ENCODE measurements around the gene ENTPD7. TPM values are rescaled to one million over a fixed set of nuclear protein-coding genes. Genes with fewer than 3 reads are reported as not detected.

ENTPD7 gene
- total RNA-seq, 5 donors from 2014 or later (not counting 1 experiment from before 2014, with no cell fraction given), result 2.6 to 3.8 (median 3.4) TPM

DNA sequence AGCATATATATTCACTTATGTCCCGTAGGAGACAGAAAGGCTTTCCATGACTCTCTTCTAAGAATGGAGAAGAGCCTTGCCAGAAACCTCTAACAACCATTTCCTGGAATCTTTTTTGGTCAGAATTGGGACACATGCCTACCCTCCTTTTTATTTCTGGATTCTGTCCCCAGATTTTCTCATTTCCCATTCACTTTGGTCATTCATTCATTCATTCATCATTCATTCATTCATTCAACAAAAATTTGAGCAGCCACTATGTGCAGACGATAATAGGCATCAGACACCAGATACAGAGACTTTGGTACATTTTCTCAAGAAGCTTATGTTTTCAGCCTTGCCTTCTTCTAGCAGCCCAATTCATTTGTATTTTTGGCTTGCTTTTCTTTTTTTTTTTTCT is 6.0 kb downstream of the ENTPD7 start:
- peaks cover under 1 to 7% (median 3%) of the 10 kb centered on the region in 3 donors for H3K4me1 Mint-ChIP-seq
- POLR2A ChIA-PET, result no interaction called here
- CTCF ChIA-PET, result interaction anchor here in 1 of 2 donors (0.7 kb wide), 1 partner anchor 1024 kb away, joined by 3 read pairs; no protein-coding TSS in a partner anchor
- Histone ChIP-seq H3K27ac (ENCODE audit: low read length) (no peak overlapping the region), H3K4me1 (ENCODE audit: control insufficient read depth in 1 of 2, extremely low read depth in 1 of 2, insufficient read depth in 2 of 2, low read length in 2 of 2) (no peaks in the 10 kb centered on the region), H3K4me3 (ENCODE audit: control insufficient read depth in 1 of 2, extremely low read depth in 1 of 2, low read length in 1 of 2) (no peak overlapping the region), H3K27me3 (replicated peaks in 1 of 2; ENCODE audit: control insufficient read depth in 2 of 2, extremely low read depth in 1 of 2, insufficient read depth in 2 of 2, low read length in 1 of 2) (no peaks in the 10 kb centered on the region), H3K9me3 (no peaks in the 10 kb centered on the region), H3K36me3 (ENCODE audit: control insufficient read depth in 2 of 2, extremely low read depth in 1 of 2, insufficient read depth in 1 of 2, low read length in 1 of 2) (peaks cover 0 to 2% of the 10 kb centered on the region in 2 donors)
- DNase-seq (no peak), ATAC-seq (replicated peaks in 1 of 4) (no peak)
- no peaks in the 10 kb centered on the region for H3K9me3 Mint-ChIP-seq
- no peaks in the 10 kb centered on the region for H3K27me3 Mint-ChIP-seq
- no peak overlapping the region for H3K4me3 Mint-ChIP-seq
- peaks cover 22% of the 10 kb centered on the region for H3K36me3 Mint-ChIP-seq
- H3K27ac Mint-ChIP-seq, result no peak overlapping the region
- 93% methylated on average over 2 of the region's 2 CpGs for WGBS (ENCODE audit: insufficient coverage)

DNA sequence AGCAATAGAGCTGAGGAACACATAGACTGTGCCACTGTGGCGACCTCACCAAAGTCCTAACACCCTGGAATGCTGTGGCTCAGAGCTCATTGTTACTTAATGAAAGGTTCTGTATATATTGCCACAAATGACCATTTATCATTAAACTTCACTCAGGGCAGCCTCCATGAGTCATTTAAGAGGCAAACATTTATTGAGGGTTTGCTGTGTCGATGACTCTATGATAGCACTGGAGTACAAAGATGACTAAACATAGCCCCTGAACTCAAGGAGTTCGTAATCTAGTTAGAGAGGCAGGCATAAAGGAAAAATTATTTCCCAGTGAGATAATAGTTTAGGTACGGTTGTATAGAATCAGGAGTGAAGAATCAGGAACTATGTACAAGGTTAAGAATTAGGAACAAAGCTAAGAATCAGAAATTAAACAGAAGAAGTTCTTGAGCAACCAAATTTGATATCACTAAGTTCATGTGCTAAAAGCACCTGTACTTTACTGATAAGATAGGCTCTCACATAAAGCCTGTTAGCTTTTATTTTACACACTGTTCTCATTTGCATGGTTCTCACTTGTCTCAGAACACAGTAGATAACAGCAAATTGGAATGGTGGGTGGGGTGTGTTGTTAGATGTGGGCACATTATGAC is 7.9 kb downstream of the ENTPD7 start:
- no CpG with 5 or more reads among the region's 4 CpGs for WGBS (ENCODE audit: insufficient coverage)
- DNase-seq (no peak), ATAC-seq (replicated peaks in 1 of 4) (no peak)
- Histone ChIP-seq H3K9me3 (no peaks in the 10 kb centered on the region), H3K4me3 (ENCODE audit: control insufficient read depth in 1 of 2, extremely low read depth in 1 of 2, low read length in 1 of 2) (no peak overlapping the region), H3K36me3 (ENCODE audit: control insufficient read depth in 2 of 2, extremely low read depth in 1 of 2, insufficient read depth in 1 of 2, low read length in 1 of 2) (peaks cover 0 to 2% of the 10 kb centered on the region in 2 donors), H3K4me1 (ENCODE audit: control insufficient read depth in 1 of 2, extremely low read depth in 1 of 2, insufficient read depth in 2 of 2, low read length in 2 of 2) (no peaks in the 10 kb centered on the region), H3K27me3 (replicated peaks in 1 of 2; ENCODE audit: control insufficient read depth in 2 of 2, extremely low read depth in 1 of 2, insufficient read depth in 2 of 2, low read length in 1 of 2) (no peaks in the 10 kb centered on the region), H3K27ac (ENCODE audit: low read length) (no peak overlapping the region)
- ChIA-PET POLR2A (no interaction called here), CTCF (interaction anchor here in 1 of 2 donors (0.6 kb wide), 1 partner anchor 102 kb away, joined by 5 read pairs; no protein-coding TSS in a partner anchor)
- Mint-ChIP-seq H3K4me1 (peaks cover 0 to 3% (median 1%) of the 10 kb centered on the region in 3 donors), H3K36me3 (peaks cover 22% of the 10 kb centered on the region), H3K27me3 (no peaks in the 10 kb centered on the region), H3K27ac (no peak overlapping the region), H3K9me3 (no peaks in the 10 kb centered on the region), H3K4me3 (no peak overlapping the region)

DNA sequence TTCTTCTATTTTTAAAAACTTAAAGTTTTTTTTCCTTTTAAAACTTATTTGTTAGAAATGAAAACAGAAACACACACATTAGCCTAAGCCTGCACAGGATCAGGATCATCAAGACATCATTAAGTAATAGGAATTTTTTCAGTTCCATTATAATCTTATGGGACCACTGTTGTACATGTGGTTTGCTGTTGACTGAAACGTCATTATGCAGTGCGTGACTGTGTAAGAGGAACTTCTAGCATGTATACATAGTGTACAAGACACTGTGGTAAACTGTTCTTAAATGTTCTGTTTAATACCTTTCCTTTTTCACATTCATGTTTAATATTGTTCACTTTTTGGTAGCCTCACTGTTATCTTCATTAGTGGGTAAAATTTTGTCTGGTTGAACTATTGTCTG is 12.1 kb downstream of the ENTPD7 start:
- Mint-ChIP-seq H3K27ac (no peak overlapping the region), H3K27me3 (no peaks in the 10 kb centered on the region), H3K36me3 (peaks cover 11% of the 10 kb centered on the region), H3K4me3 (no peak overlapping the region), H3K4me1 (no peaks in the 10 kb centered on the region), H3K9me3 (no peaks in the 10 kb centered on the region)
- H3K9me3 ChIP-seq, result no peaks in the 10 kb centered on the region
- no peaks in the 10 kb centered on the region for H3K4me1 ChIP-seq (ENCODE audit: control insufficient read depth in 1 of 2, extremely low read depth in 1 of 2, insufficient read depth in 2 of 2, low read length in 2 of 2)
- no CpG with 5 or more reads among the region's 2 CpGs for WGBS (ENCODE audit: insufficient coverage)
- H3K4me3 ChIP-seq (ENCODE audit: control insufficient read depth in 1 of 2, extremely low read depth in 1 of 2, low read length in 1 of 2), result no peak overlapping the region
- no peak overlapping the region for H3K27ac ChIP-seq (ENCODE audit: low read length)
- ChIA-PET CTCF (no interaction called here), POLR2A (no interaction called here)
- no peaks in the 10 kb centered on the region for H3K36me3 ChIP-seq (ENCODE audit: control insufficient read depth in 2 of 2, extremely low read depth in 1 of 2, insufficient read depth in 1 of 2, low read length in 1 of 2)
- no peak for DNase-seq
- no peaks in the 10 kb centered on the region for H3K27me3 ChIP-seq (replicated peaks in 1 of 2; ENCODE audit: control insufficient read depth in 2 of 2, extremely low read depth in 1 of 2, insufficient read depth in 2 of 2, low read length in 1 of 2)
- no peak for ATAC-seq (replicated peaks in 1 of 4)

DNA sequence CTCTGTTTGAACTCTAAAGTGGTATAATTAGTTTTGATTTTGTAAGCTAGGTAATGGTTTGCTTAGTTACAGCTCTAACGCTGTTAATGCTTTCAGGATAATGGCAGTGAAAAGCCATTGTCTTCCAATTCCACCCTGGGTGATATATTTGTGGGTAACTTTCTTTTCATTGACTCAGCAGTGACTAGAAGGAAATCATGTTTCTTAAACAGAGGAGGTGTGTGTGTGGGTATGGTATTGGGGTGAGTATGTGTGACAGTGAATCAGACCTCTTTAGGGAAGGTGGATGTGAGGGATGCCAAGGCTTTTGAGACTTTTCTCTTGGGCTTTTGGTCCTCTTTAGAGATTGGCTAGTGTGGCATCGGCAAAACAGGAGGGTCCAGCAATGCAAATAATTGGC is 13.6 kb downstream of the ENTPD7 start:
- DNase-seq, result no peak
- 100% methylated on average over 1 of the region's 2 CpGs for WGBS (ENCODE audit: insufficient coverage)
- H3K36me3 ChIP-seq (ENCODE audit: control insufficient read depth in 2 of 2, extremely low read depth in 1 of 2, insufficient read depth in 1 of 2, low read length in 1 of 2), result no peaks in the 10 kb centered on the region
- Mint-ChIP-seq H3K27me3 (no peaks in the 10 kb centered on the region), H3K4me1 (no peaks in the 10 kb centered on the region), H3K36me3 (peaks cover 7% of the 10 kb centered on the region), H3K9me3 (no peaks in the 10 kb centered on the region), H3K4me3 (no peak overlapping the region), H3K27ac (no peak overlapping the region)
- H3K9me3 ChIP-seq, result no peaks in the 10 kb centered on the region
- H3K27ac ChIP-seq (ENCODE audit: low read length), result no peak overlapping the region
- ATAC-seq (replicated peaks in 1 of 4), result no peak
- H3K27me3 ChIP-seq (replicated peaks in 1 of 2; ENCODE audit: control insufficient read depth in 2 of 2, extremely low read depth in 1 of 2, insufficient read depth in 2 of 2, low read length in 1 of 2), result no peaks in the 10 kb centered on the region
- H3K4me3 ChIP-seq (ENCODE audit: control insufficient read depth in 1 of 2, extremely low read depth in 1 of 2, low read length in 1 of 2), result no peak overlapping the region
- POLR2A ChIA-PET, result no interaction called here
- CTCF ChIA-PET, result no interaction called here
- no peaks in the 10 kb centered on the region for H3K4me1 ChIP-seq (ENCODE audit: control insufficient read depth in 1 of 2, extremely low read depth in 1 of 2, insufficient read depth in 2 of 2, low read length in 2 of 2)

DNA sequence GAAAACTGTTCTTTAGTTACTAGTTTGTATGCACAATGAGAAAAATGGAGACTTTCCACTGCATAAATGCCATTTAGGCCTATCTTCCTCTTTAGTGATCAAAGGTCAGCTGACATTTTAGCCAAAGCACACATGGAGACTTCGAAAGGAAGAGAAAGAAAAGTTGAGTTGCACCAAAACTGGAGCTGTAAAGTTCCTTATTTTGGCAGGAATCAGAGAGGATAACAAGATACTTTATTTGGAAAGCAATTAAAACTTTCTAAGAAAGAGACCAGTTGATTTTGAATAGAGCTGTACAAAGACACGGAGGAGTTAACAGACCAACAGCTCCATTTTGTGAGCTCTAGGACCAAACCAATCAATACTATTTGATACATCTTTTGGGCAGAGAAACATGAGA is 14.2 kb downstream of the ENTPD7 start:
- no peaks in the 10 kb centered on the region for H3K9me3 ChIP-seq
- no peaks in the 10 kb centered on the region for H3K27me3 ChIP-seq (replicated peaks in 1 of 2; ENCODE audit: control insufficient read depth in 2 of 2, extremely low read depth in 1 of 2, insufficient read depth in 2 of 2, low read length in 1 of 2)
- H3K4me1 ChIP-seq (ENCODE audit: control insufficient read depth in 1 of 2, extremely low read depth in 1 of 2, insufficient read depth in 2 of 2, low read length in 2 of 2), result no peaks in the 10 kb centered on the region
- no peak overlapping the region for H3K4me3 ChIP-seq (ENCODE audit: control insufficient read depth in 1 of 2, extremely low read depth in 1 of 2, low read length in 1 of 2)
- Mint-ChIP-seq H3K4me3 (no peak overlapping the region), H3K4me1 (no peaks in the 10 kb centered on the region), H3K27ac (no peak overlapping the region), H3K36me3 (peaks cover 7% of the 10 kb centered on the region), H3K27me3 (no peaks in the 10 kb centered on the region), H3K9me3 (no peaks in the 10 kb centered on the region)
- no peak overlapping the region for H3K27ac ChIP-seq (ENCODE audit: low read length)
- H3K36me3 ChIP-seq (ENCODE audit: control insufficient read depth in 2 of 2, extremely low read depth in 1 of 2, insufficient read depth in 1 of 2, low read length in 1 of 2), result no peaks in the 10 kb centered on the region
- CTCF ChIA-PET, result no interaction called here
- POLR2A ChIA-PET, result no interaction called here
- no peak for DNase-seq
- ATAC-seq (replicated peaks in 1 of 4), result no peak
- WGBS (ENCODE audit: insufficient coverage), result 17% methylated on average over 1 of the region's 2 CpGs

DNA sequence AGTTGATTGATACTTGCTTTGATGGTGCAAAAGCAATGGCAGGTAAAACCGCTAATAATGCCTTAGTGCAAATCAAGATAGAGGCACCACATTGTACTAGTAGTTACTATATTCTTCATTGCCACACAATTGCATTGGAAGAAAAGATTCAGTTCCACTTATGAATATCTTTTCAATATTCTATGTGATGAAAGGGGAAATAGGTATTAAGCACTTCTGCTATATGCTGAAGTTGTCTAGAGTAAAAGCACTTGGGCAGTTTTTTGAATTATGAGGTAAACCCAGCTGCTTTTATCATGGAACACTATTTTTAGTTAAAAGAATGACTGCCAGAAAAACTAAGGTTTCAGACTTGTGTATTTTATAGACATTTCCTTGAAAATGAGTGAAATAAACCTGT is 15.5 kb downstream of the ENTPD7 start:
- ChIA-PET CTCF (no interaction called here), POLR2A (interaction anchor here in 1 of 2 donors (0.5 kb wide), 1 partner anchor 68 kb away, joined by 4 read pairs; no protein-coding TSS in a partner anchor)
- H3K27ac Mint-ChIP-seq, result no peak overlapping the region
- Histone ChIP-seq H3K9me3 (no peaks in the 10 kb centered on the region), H3K27ac (ENCODE audit: low read length) (no peak overlapping the region), H3K4me1 (ENCODE audit: control insufficient read depth in 1 of 2, extremely low read depth in 1 of 2, insufficient read depth in 2 of 2, low read length in 2 of 2) (no peaks in the 10 kb centered on the region), H3K27me3 (replicated peaks in 1 of 2; ENCODE audit: control insufficient read depth in 2 of 2, extremely low read depth in 1 of 2, insufficient read depth in 2 of 2, low read length in 1 of 2) (no peaks in the 10 kb centered on the region), H3K36me3 (ENCODE audit: control insufficient read depth in 2 of 2, extremely low read depth in 1 of 2, insufficient read depth in 1 of 2, low read length in 1 of 2) (peaks cover 0 to 4% of the 10 kb centered on the region in 2 donors), H3K4me3 (ENCODE audit: control insufficient read depth in 1 of 2, extremely low read depth in 1 of 2, low read length in 1 of 2) (no peak overlapping the region)
- no peaks in the 10 kb centered on the region for H3K9me3 Mint-ChIP-seq
- no peak for DNase-seq
- H3K27me3 Mint-ChIP-seq, result no peaks in the 10 kb centered on the region
- peaks cover 6% of the 10 kb centered on the region for H3K36me3 Mint-ChIP-seq
- no peaks in the 10 kb centered on the region for H3K4me1 Mint-ChIP-seq
- no CpG with 5 or more reads among the region's 1 CpG for WGBS (ENCODE audit: insufficient coverage)
- no peak overlapping the region for H3K4me3 Mint-ChIP-seq
- no peak for ATAC-seq (replicated peaks in 1 of 4)
